Gastrocnemius medialis (tissue), 4 donors: ENCODE results near the gene NPAS4. TPM values are rescaled to one million over a fixed set of nuclear protein-coding genes. Genes with fewer than 3 reads are reported as not detected.

Source experiments
- ATAC-seq, 2 donors: fragments of 150-250 bp; one replicate each; pipeline ENCODE4 v1.9.1; 2016
- DNase-seq, 2 donors: peaks; one replicate each; pipeline ENCODE4 v3.0.0-alpha.2; 2019
- H3K27ac ChIP-seq, 4 donors: fragments of 200-600 bp; sonication (generic); 1 replicate in 1 of 4; 2 replicates in 3 of 4; pipeline ENCODE4 v1.5.1; 2016 to 2018; ENCODE audit warnings: mild to moderate bottlenecking in 2 of 4, moderate library complexity in 1 of 4
- H3K27me3 ChIP-seq, 3 donors: fragments of 200-600 bp; sonication (generic) in 2 of 3; 1 replicate in 1 of 3; 2 replicates in 2 of 3; pipeline versions ENCODE4 v1.5.1 to v1.6.0; 2016 to 2019; ENCODE audit warnings: mild to moderate bottlenecking in 1 of 3, moderate library complexity in 1 of 3
- H3K36me3 ChIP-seq, 2 donors: fragments of 200-600 bp; sonication (generic) in 1 of 2; one replicate each; pipeline ENCODE4 v1.5.1; 2017 to 2018
- H3K4me1 ChIP-seq, 2 donors: fragments of 200-600 bp; sonication (generic) in 1 of 2; one replicate each; pipeline ENCODE4 v1.5.1; 2016 to 2017; ENCODE audit warnings: mild to moderate bottlenecking in 2 of 2
- H3K4me3 ChIP-seq, 4 donors: fragments of 200-600 bp; sonication (generic) in 3 of 4; 1 replicate in 1 of 4; 2 replicates in 3 of 4; pipeline ENCODE4 v1.5.1; 2016 to 2019; ENCODE audit warnings: mild to moderate bottlenecking in 2 of 4
- H3K9me3 ChIP-seq, 3 donors: fragments of 200-600 bp; sonication (generic) in 2 of 3; 1 replicate in 1 of 3; 2 replicates in 2 of 3; pipeline ENCODE4 v1.5.1; 2016 to 2019
- CTCF ChIP-seq, 5 experiments: fragments of 450-650 bp in 3 of 5; fragments of 200-600 bp in 2 of 5; sonication (generic) in 2 of 5; IDR thresholded peaks in 4 of 5; conservative IDR thresholded peaks in 1 of 5; 1 replicate in 4 of 5; 2 replicates in 1 of 5; pipeline ENCODE4 v1.5.1; 2016 to 2019; ENCODE audit warnings: antibody characterized with exemption in 5 of 5, mild to moderate bottlenecking in 3 of 5, moderate library complexity in 3 of 5
- POLR2A ChIP-seq, 2 donors: fragments of 450-650 bp; IDR thresholded peaks; one replicate each; pipeline ENCODE4 v1.6.1; 2017; ENCODE audit warnings: antibody characterized with exemption in 2 of 2, mild to moderate bottlenecking in 2 of 2, moderate library complexity in 2 of 2
- in situ Hi-C, 4 donors: fragments of 200-750 bp; cut with MboI; loops; one replicate each; pipeline versions ENCODE4 v1.15.0 to v1.8.0; 2017; ENCODE audit warnings: low sequenced_read_pairs in 4 of 4
- intact Hi-C: fragments of 100-400 bp; cut with DNase I; formaldehyde crosslinking; loops from one replicate; pipeline ENCODE4 v1.15.1; 2023; ENCODE audit warnings: low total_unique reads
- total RNA-seq, 4 donors: library from RNA; depleted of rRNA; stranded (reverse); fragments of >200 nt; gene quantifications; one replicate each; pipeline versions ENCODE4 v1.1.0 to v1.2.3, GENCODE V29; 2016

NPAS4 gene
- total RNA-seq, 4 donors from 2014 or later, result not detected

DNA sequence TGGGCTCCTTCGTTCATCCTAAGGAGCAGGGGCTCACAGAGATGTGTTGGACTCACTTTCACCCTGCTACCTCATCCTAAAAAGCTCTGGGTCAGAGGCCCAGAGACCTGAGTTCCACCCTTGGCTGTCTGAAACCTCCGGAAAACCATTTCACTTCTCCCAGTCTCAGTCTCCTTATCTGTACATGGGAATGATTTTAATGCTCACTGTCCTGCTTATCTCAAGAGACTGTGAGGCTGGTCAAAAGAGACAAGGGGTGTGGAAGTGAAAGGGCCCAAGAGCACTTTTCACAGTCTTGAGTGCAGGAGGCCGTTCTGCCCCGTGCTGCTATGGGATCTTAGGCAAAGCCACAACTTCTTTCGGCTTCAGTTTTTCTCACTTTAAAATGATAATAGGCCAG lies 13.2 kb upstream of the NPAS4 start:
- no peak for DNase-seq
- no peak for ATAC-seq
- Histone ChIP-seq H3K27me3 (peaks cover 0 to 10% (median 0%) of the 10 kb centered on the region in 3 donors), H3K4me3 (no peak overlapping the region), H3K4me1 (no peaks in the 10 kb centered on the region), H3K36me3 (no peaks in the 10 kb centered on the region), H3K9me3 (no peaks in the 10 kb centered on the region), H3K27ac (no peak overlapping the region)
- TF ChIP-seq CTCF (IDR thresholded peaks at IDR 0.05 in 4 of 5, conservative IDR thresholded peaks at IDR 0.05 in 1 of 5) (no peak), POLR2A (IDR thresholded peaks at IDR 0.05) (no peak)
- intact Hi-C loops (loop anchor here (1.0 to 2.0 kb wide), 3 partner anchors 23 to 427 kb away; partner anchors contain the start of gene MRPL11), in situ Hi-C loops (loop anchor here in 3 of 4 donors (10.0 to 25.0 kb wide), 3 partner anchors 280 to 430 kb away; partner anchors contain the start of genes RBM4B (in 2 of the 3) and RCE1 (in 1 of the 3))

DNA sequence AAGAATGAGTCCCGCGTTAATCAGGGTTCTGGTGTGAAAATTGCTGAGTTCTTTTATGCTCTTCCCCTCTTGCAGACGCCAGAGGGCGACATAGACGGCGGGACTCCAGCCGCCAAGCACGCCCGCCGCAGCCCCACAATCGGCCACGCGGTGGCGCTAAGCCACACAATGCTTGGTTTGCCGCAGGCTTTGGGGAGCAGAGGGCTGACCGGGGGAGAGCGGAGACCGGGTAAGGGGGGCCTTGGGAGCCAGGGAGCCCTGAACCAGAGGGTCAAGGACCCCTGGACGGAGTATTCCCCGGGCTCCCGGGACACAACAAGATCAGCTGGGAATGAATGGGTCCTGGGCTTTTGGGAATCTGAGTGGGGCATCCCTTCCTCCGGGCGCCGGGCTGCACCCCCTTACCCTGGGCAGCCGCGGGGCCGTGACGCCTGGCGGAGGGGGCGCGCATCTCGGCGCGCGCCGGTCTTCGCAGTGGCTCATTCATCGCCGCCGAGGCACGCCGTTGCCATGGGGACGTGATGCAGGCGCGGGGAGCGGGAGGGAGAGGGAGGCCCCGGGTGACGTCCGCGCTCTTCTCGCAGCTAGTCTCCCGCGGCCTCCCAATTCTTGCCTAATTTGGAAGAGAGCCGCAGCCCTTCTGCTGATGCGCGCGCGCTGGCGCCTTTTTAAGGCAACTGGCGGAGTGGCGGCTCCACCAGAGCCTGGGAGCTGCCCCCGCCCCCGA lies 12.2 kb upstream of the NPAS4 start:
- H3K4me1 ChIP-seq, result no peaks in the 10 kb centered on the region

DNA sequence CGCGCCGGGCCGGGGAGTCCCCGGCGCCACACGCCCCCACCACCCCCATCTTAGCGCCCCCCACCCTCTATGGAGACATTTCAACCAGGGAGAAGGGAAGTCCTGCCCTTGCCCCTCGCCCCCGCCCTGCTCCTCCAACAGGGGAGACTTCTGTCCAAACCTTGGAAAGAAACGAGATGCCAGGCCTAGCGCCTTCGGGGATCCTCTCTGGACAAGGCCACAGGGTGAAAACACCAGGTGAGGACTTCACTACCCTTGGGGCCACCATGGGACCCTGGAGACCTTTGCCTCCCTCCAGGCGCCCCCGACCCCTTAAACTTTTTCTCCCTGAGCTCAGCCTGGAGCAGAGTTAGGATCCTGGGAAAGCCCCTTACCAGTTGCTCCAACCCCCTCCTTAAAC lies 11.6 kb upstream of the NPAS4 start:
- DNase-seq (no peak), ATAC-seq (no peak)
- Histone ChIP-seq H3K27me3 (peaks cover 0 to 10% (median 0%) of the 10 kb centered on the region in 3 donors), H3K4me3 (no peak overlapping the region), H3K36me3 (no peaks in the 10 kb centered on the region), H3K4me1 (no peaks in the 10 kb centered on the region), H3K9me3 (no peaks in the 10 kb centered on the region), H3K27ac (no peak overlapping the region)
- in situ Hi-C loops (loop anchor here in 3 of 4 donors (10.0 to 25.0 kb wide), 3 partner anchors 278 to 428 kb away; partner anchors contain the start of genes RBM4B (in 2 of the 3) and RCE1 (in 1 of the 3)), intact Hi-C loops (loop anchor here (2.0 kb wide), 2 partner anchors 30 to 426 kb away; partner anchors contain the start of gene MRPL11)
- no peak for TF ChIP-seq POLR2A (IDR thresholded peaks at IDR 0.05)
- TF ChIP-seq CTCF (IDR thresholded peaks at IDR 0.05 in 4 of 5, conservative IDR thresholded peaks at IDR 0.05 in 1 of 5), result no peak

More for the DNA sequence above, 12.2 kb upstream of the NPAS4 start:
- Histone ChIP-seq H3K27me3 (peaks cover 0 to 10% (median 0%) of the 10 kb centered on the region in 3 donors), H3K36me3 (no peaks in the 10 kb centered on the region), H3K27ac (no peak overlapping the region), H3K9me3 (no peaks in the 10 kb centered on the region), H3K4me3 (peak overlapping the region; percentile 9 to 45 (median 36))
- DNase-seq (peak; percentile 57 to 74), ATAC-seq (peak; percentile 84 to 93)
- in situ Hi-C loops (loop anchor here in 3 of 4 donors (10.0 to 25.0 kb wide), 3 partner anchors 279 to 429 kb away; partner anchors contain the start of genes RBM4B (in 2 of the 3) and RCE1 (in 1 of the 3)), intact Hi-C loops (loop anchor here (1.0 to 2.0 kb wide), 3 partner anchors 22 to 426 kb away; partner anchors contain the start of gene MRPL11)
- TF ChIP-seq CTCF (IDR thresholded peaks at IDR 0.05 in 4 of 5, conservative IDR thresholded peaks at IDR 0.05 in 1 of 5) (peak; percentile 64 to 100 (median 99)), POLR2A (IDR thresholded peaks at IDR 0.05) (no peak)

- no peak overlapping the region for H3K4me3 ChIP-seq
- no peak for ATAC-seq
- H3K27me3 ChIP-seq, result peaks cover 0 to 10% (median 0%) of the 10 kb centered on the region in 3 donors
- DNase-seq, result no peak
- in situ Hi-C loops, result loop anchor here in 3 of 4 donors (25.0 kb wide), 2 partner anchors 277 to 427 kb away; partner anchors contain the start of genes RBM4B (in 2 of the 3) and RCE1 (in 1 of the 3)
- no peaks in the 10 kb centered on the region for H3K36me3 ChIP-seq
- no peak overlapping the region for H3K27ac ChIP-seq
- intact Hi-C loops, result no loop called here
- no peak for TF ChIP-seq CTCF (IDR thresholded peaks at IDR 0.05 in 4 of 5, conservative IDR thresholded peaks at IDR 0.05 in 1 of 5)
- no peak for TF ChIP-seq POLR2A (IDR thresholded peaks at IDR 0.05)
- no peaks in the 10 kb centered on the region for H3K9me3 ChIP-seq
- H3K4me1 ChIP-seq, result no peaks in the 10 kb centered on the region
These were observed 10.6 kb upstream of the NPAS4 start for GRCh38 chr11:66410191-66410590.
